Common myeloid progenitor, CD34-positive (primary cell): ENCODE measurements around the gene KXD1.
A peak's percentile ranks its signal among the peaks of the same experiment; 100 is the strongest.

Experiments
- CTCF ChIA-PET: fragments of 350-600 bp; sonication (Branson Sonifier 250); formaldehyde crosslinking; loops from one replicate; lab custom pipeline; 2021; ENCODE audit warnings: antibody characterized with exemption; lab: Charles Lee
- POLR2A ChIA-PET: fragments of 350-600 bp; sonication (Branson Sonifier 250); formaldehyde crosslinking; loops from one replicate; lab custom pipeline; 2021; ENCODE audit warnings: antibody characterized with exemption; lab: Charles Lee
- DNase-seq, 3 donors: peaks; one replicate each; pipeline versions ENCODE4 v3.0.0 to v3.0.0-alpha.2; 2013
- H3K27ac ChIP-seq, 2 experiments: 1 replicate in 1 of 2; 2 replicates in 1 of 2; pipeline ENCODE4 v1.7.0; 2013; ENCODE audit warnings: inconsistent platforms in 2 of 2, low read length in 2 of 2, mild to moderate bottlenecking in 2 of 2, low read depth in 1 of 2, moderate library complexity in 1 of 2; ENCODE audit not compliant: severe bottlenecking in 2 of 2, insufficient read depth in 1 of 2, poor library complexity in 1 of 2
- H3K27me3 ChIP-seq, 5 experiments: replicated peaks in 2 of 5; 1 replicate in 3 of 5; 2 replicates in 2 of 5; pipeline versions ENCODE4 v1.6.1 to v1.7.0; 2013; ENCODE audit warnings: low read length in 4 of 5, mild to moderate bottlenecking in 2 of 5, moderate library complexity in 2 of 5, inconsistent platforms in 1 of 5; ENCODE audit not compliant: insufficient read depth in 5 of 5, control insufficient read depth in 4 of 5
- H3K36me3 ChIP-seq, 4 experiments: 1 replicate in 2 of 4; 2 replicates in 2 of 4; pipeline versions ENCODE4 v1.6.1 to v1.7.0; 2013; ENCODE audit warnings: low read length in 3 of 4, control low read depth in 1 of 4, mild to moderate bottlenecking in 1 of 4; ENCODE audit not compliant: control insufficient read depth in 4 of 4, insufficient read depth in 4 of 4
- H3K4me1 ChIP-seq, 4 experiments: 1 replicate in 3 of 4; 2 replicates in 1 of 4; pipeline versions ENCODE4 v1.6.1 to v1.7.1; 2013; ENCODE audit warnings: low read length in 3 of 4, mild to moderate bottlenecking in 3 of 4, control low read depth in 1 of 4, inconsistent platforms in 1 of 4, moderate library complexity in 1 of 4; ENCODE audit not compliant: control insufficient read depth in 4 of 4, insufficient read depth in 4 of 4; ENCODE audit errors: control extremely low read depth in 1 of 4
- H3K4me3 ChIP-seq, 7 experiments: 1 replicate in 4 of 7; 2 replicates in 3 of 7; pipeline versions ENCODE4 v1.5.1 to v1.7.0; 2013; ENCODE audit warnings: mild to moderate bottlenecking in 7 of 7, low read length in 6 of 7, moderate library complexity in 6 of 7, inconsistent platforms in 2 of 7, low read depth in 2 of 7, control low read depth in 1 of 7; ENCODE audit not compliant: insufficient read depth in 4 of 7, control insufficient read depth in 1 of 7; ENCODE audit errors: extremely low read depth in 1 of 7
- H3K9me3 ChIP-seq, 5 experiments: 1 replicate in 4 of 5; 2 replicates in 1 of 5; pipeline versions ENCODE4 v1.6.1 to v1.7.1; 2013; ENCODE audit warnings: low read length in 4 of 5, mild to moderate bottlenecking in 2 of 5, inconsistent platforms in 1 of 5, low read depth in 1 of 5, moderate library complexity in 1 of 5; ENCODE audit not compliant: control insufficient read depth in 4 of 5, insufficient read depth in 2 of 5; ENCODE audit errors: control extremely low read depth in 1 of 5
- WGBS: methylation state at CpG from one replicate; pipeline ENCODE4 v1.1.5; 2013; ENCODE audit not compliant: insufficient coverage; 5-methylcytosine and 5-hydroxymethylcytosine counted together

Gene KXD1

DNA sequence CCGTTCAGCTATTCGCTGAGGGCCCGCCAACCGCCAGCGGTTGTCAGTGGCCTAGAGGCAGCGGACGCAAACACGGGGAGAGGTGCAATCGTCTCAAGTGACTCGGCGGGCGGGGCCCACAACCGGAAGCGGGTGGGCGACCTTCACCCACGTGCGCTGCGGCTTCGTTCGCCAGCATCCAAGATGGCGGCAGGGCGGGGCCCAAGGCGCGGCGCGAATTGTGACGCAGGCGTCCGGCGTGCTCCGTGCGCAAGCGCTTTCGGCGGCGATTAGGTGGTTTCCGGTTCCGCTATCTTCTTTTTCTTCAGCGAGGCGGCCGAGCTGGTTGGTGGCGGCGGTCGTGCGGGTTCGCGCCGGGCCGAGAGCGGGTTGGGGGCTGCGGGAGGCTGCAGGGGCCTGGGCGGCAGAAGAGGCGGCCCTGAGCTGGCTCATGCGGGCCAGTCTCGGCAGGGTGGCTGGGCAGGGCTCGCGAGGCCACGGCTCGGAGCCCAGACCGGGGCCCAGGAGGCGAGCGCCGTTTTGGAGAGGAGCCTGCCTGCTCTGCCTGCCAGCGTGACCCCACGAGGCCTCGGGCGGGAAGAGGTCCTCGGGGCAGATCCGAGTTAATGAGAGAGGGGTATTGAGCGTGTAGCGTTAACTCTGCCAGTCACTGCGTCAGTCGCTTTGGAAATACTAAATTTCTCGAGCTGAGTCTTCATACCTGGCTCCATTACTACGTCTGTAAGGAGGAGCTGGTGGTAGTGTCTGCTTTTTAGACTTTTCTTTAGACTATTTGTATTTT is 14.1 kb downstream of the KXD1 start, which contains the start of gene UBA52:
Gene UBA52 (plus strand): TSS at position 294 of the 781 bp plus-strand sequence. CDS start 1,444 bp downstream, outside the sequence.
- Histone ChIP-seq H3K36me3 (peaks cover 23 to 63% (median 52%) of the 10 kb centered on the region in 4 experiments), H3K4me3 (peak within 1 kb of the TSS; percentile 68 to 99 (median 95)), H3K4me1 (peaks cover 7 to 22% (median 20%) of the 10 kb centered on the region in 4 experiments), H3K27ac (peak within 1 kb of the TSS; percentile 79 to 96), H3K27me3 (no peaks in the 10 kb centered on the region), H3K9me3 (no peaks in the 10 kb centered on the region)
- CTCF ChIA-PET, result interaction anchor here (0.9 to 6.3 kb wide), 7 partner anchors 10 to 79 kb away, joined by 3 to 43 read pairs (median 5); partner anchors contain the start of gene REX1BD
- under 1% methylated on average over 70 of the region's 75 CpGs for whole genome bisulfite sequencing
- POLR2A ChIA-PET, result interaction anchor here (0.6 to 1.7 kb wide), 6 partner anchors 14 to 279 kb away, joined by 3 to 15 read pairs (median 4); partner anchors contain the start of genes ELL, KXD1 and REX1BD
- DNase-seq, result peak; percentile 98 to 99 (median 99)

DNA sequence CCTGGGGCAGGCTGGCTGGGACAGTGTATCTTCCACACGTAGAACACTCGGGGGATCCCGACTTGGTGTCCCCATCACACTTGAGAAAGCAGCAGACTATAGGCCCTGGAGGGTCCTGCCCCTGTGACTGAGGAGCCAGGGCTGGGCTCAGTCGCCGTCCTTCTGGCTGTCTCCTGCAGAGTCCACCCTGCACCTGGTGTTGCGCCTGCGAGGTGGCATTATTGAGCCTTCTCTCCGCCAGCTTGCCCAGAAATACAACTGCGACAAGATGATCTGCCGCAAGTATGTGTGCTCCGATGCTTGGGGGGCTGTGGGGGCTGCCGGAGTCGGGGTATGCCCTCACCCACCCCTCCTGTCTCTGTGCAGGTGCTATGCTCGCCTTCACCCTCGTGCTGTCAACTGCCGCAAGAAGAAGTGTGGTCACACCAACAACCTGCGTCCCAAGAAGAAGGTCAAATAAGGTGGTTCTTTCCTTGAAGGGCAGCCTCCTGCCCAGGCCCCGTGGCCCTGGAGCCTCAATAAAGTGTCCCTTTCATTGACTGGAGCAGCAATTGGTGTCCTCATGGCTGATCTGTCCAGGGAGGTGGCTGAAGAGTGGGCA is 17.1 kb downstream of the KXD1 start:
- ChIA-PET POLR2A (no interaction called here), CTCF (interaction anchor here (6.3 kb wide), 1 partner anchor 15 kb away, joined by 43 read pairs; the partner anchor contains the start of gene REX1BD)

DNA sequence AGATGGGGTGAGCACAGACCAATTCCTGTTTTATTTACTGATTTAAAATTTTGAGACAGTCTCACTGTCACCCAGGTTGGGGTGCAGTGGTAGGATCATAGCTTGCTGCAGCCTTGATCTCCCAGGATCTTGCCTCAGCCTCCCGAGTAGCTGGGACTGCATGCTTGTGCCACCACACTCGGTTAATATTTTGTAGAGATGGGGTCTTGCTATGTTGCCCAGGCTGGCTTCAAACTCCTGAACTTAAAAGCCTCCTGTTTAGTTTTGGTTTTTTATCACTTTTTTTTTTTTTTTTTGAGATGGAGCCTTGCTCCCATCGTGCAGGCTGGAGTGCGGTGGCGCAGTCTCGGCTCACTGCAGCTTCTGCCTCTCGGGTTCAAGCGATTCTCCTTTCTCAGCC is 18.7 kb downstream of the KXD1 start:
- Histone ChIP-seq H3K9me3 (no peaks in the 10 kb centered on the region), H3K36me3 (peaks cover 13 to 39% (median 30%) of the 10 kb centered on the region in 4 experiments), H3K4me3 (no peak overlapping the region), H3K27ac (no peak overlapping the region), H3K4me1 (peaks cover 7 to 16% (median 15%) of the 10 kb centered on the region in 4 experiments), H3K27me3 (no peaks in the 10 kb centered on the region)
- CTCF ChIA-PET, result interaction anchor here (0.6 to 2.0 kb wide), 4 partner anchors 10 to 100 kb away, joined by 3 to 10 read pairs (median 4); partner anchors contain the start of gene REX1BD
- no peak for DNase-seq
- 95% methylated on average over 7 of the region's 8 CpGs for WGBS
- POLR2A ChIA-PET, result interaction anchor here (0.7 kb wide), 1 partner anchor 16 kb away, joined by 4 read pairs; no protein-coding TSS in a partner anchor

More for the DNA sequence above, 17.1 kb downstream of the KXD1 start:
- peaks cover 7 to 22% (median 20%) of the 10 kb centered on the region in 4 experiments for H3K4me1 ChIP-seq
- no peak for DNase-seq
- no peak overlapping the region for H3K27ac ChIP-seq
- peaks cover 13 to 43% (median 30%) of the 10 kb centered on the region in 4 experiments for H3K36me3 ChIP-seq
- WGBS, result 98% methylated on average over 18 of the region's 18 CpGs
- no peaks in the 10 kb centered on the region for H3K27me3 ChIP-seq
- H3K9me3 ChIP-seq, result no peaks in the 10 kb centered on the region
- H3K4me3 ChIP-seq, result no peak overlapping the region

DNA sequence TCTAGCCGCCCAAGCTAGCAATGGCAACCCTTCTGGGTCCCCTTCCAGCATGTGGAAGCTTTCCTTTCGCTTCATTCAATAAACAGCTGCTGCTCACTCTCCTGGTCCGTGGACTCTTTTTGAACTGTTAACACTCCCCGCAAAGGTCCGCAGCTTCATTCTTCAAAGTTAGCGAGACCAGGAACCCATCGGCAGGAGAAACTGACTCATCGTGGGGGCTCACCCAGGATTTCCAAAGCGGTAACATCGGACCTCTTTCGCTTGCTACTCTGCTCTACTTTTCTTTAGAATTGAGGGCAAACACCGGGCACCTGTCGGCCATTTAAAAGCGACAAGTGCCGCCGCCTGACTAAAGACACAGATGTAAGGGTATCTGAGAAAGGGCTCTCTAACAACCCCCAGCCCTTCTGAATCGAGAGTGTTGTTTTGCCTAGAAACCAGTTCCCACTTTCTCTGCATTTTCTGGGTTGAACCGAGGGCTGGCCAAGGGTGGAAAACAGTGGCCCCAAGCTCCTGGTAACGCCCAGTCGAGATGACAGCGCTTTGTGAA is 19.8 kb downstream of the KXD1 start:
- POLR2A ChIA-PET, result interaction anchor here (0.9 to 1.0 kb wide), 2 partner anchors 11 to 12 kb away, joined by 3 read pairs; partner anchors contain the start of gene REX1BD

DNA sequence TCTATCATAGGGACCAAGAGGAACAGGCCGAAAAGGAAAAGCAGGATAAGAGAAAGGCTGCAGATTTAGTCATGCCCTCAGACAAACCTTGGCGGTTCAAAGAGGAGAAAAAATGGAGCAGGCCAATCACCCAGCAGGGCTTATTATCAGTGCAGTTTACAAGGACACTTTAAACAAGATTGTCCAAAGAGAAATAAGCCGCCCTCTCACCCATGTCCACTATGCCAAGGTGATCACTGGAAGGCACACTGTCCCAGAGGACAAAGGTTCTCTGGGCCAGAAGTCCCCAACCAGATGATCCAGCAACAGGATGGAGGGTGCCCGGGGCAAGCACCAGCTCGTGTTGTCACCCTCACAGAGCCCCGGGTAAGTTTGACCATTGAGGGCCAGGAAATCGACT is 22.6 kb downstream of the KXD1 start:
- Histone ChIP-seq H3K4me3 (no peak overlapping the region), H3K27me3 (no peaks in the 10 kb centered on the region), H3K9me3 (no peaks in the 10 kb centered on the region), H3K4me1 (peaks cover 0 to 2% (median 0%) of the 10 kb centered on the region in 4 experiments), H3K36me3 (peaks cover 2 to 19% (median 14%) of the 10 kb centered on the region in 4 experiments), H3K27ac (no peak overlapping the region)
- DNase-seq, result no peak
- POLR2A ChIA-PET, result interaction anchor here (0.6 kb wide), 1 partner anchor 211 kb away, joined by 3 read pairs; the partner anchor contains the start of gene COMP
- 91% methylated on average over 7 of the region's 7 CpGs for WGBS
- CTCF ChIA-PET, result interaction anchor here (0.6 to 3.0 kb wide), 4 partner anchors 8 to 214 kb away, joined by 3 to 10 read pairs (median 4); partner anchors contain the start of gene UBA52

More for the DNA sequence above, 19.8 kb downstream of the KXD1 start:
- H3K4me1 ChIP-seq, result peaks cover 6 to 14% (median 12%) of the 10 kb centered on the region in 4 experiments
- no peaks in the 10 kb centered on the region for H3K9me3 ChIP-seq
- DNase-seq, result no peak
- no peak overlapping the region for H3K27ac ChIP-seq
- CTCF ChIA-PET, result interaction anchor here (1.1 to 2.0 kb wide), 4 partner anchors 9 to 115 kb away, joined by 3 to 10 read pairs (median 4); partner anchors contain the start of gene REX1BD
- no peak overlapping the region for H3K4me3 ChIP-seq
- 96% methylated on average over 20 of the region's 21 CpGs for WGBS
- no peaks in the 10 kb centered on the region for H3K27me3 ChIP-seq
- peaks cover 13 to 39% (median 30%) of the 10 kb centered on the region in 4 experiments for H3K36me3 ChIP-seq

DNA sequence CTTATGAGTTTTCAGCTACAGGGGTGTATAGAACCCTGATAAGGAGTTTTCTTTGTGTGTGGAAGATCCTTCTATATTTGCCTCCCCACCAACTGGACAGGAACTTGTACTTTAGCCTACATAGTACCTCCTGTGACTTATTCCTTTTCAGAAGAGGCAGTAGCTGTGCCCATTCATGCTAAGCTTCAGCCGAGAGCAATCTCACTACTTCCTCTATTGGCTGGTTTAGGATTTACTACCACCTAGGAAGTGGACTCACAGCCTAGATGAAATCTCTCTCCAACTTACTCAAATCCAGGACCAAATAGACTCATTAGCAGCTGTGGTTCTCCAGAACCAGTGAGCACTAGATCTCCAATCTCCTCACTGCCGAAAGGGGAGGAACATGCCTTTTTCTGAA is 28.6 kb downstream of the KXD1 start:
- POLR2A ChIA-PET, result no interaction called here
- CTCF ChIA-PET, result interaction anchor here (1.2 to 1.8 kb wide), 5 partner anchors 10 to 94 kb away, joined by 3 to 6 read pairs (median 3); no protein-coding TSS in a partner anchor
- H3K27me3 ChIP-seq, result no peaks in the 10 kb centered on the region
- no peak overlapping the region for H3K27ac ChIP-seq
- peak in 1 of 3 donors; percentile 38 for DNase-seq
- 17% methylated on average over 1 of the region's 2 CpGs for WGBS
- peaks cover 0 to 9% (median 5%) of the 10 kb centered on the region in 4 experiments for H3K36me3 ChIP-seq
- peaks cover 5 to 42% (median 28%) of the 10 kb centered on the region in 4 experiments for H3K4me1 ChIP-seq
- H3K4me3 ChIP-seq, result no peak overlapping the region
- no peaks in the 10 kb centered on the region for H3K9me3 ChIP-seq
